PC-9 (cell line): ENCODE data around the gene TRIM24. TPM values are rescaled to one million over a fixed set of nuclear protein-coding genes. Genes with fewer than 3 reads are reported as not detected.
"Not testable (repeated sequence)": the region's sequence is repeated elsewhere in the genome, so short reads cannot be mapped to it uniquely, and the experiment has no call there.

Experiments used
- BruUV-seq: library from RNA; stranded (reverse); fragments of 400-500 nt; replicated peaks from 2 replicates; lab custom pipeline; 2021; lab: Mats Ljungman, UMichigan
- CTCF ChIA-PET: fragments of 300-600 bp; sonication (Branson Sonifier 250); formaldehyde crosslinking; loops from one replicate; lab custom pipeline; 2022; ENCODE audit warnings: antibody characterized with exemption; lab: Charles Lee
- POLR2A ChIA-PET: fragments of 300-600 bp; sonication (Branson Sonifier 250); formaldehyde crosslinking; loops from one replicate; lab custom pipeline; 2022; ENCODE audit warnings: antibody characterized with exemption; ENCODE audit not compliant: unreplicated experiment; lab: Charles Lee
- DNase-seq, 2 experiments: peaks; one replicate each; pipeline versions ENCODE4 v3.0.0 to v3.0.0-alpha.2; 2015 to 2022; ENCODE audit warnings: mixed read lengths in 1 of 2
- H2AFZ ChIP-seq: fragments of 200-600 bp; sonication (generic); 2 replicates; pipeline ENCODE4 v1.8.1; 2017; ENCODE audit warnings: antibody characterized with exemption
- H3F3A ChIP-seq: fragments of 200-600 bp; sonication (generic); 2 replicates; pipeline ENCODE4 v1.8.1; 2017; ENCODE audit warnings: antibody characterized with exemption, mild to moderate bottlenecking, low read depth; ENCODE audit not compliant: insufficient read depth
- H3K27ac ChIP-seq: fragments of 200-600 bp; sonication (generic); 2 replicates; pipeline ENCODE4 v1.6.1; 2016; ENCODE audit warnings: mixed run types
- H3K27me3 ChIP-seq: fragments of 200-600 bp; sonication (generic); 2 replicates; pipeline ENCODE4 v1.6.1; 2016; ENCODE audit warnings: low read depth, mixed run types; ENCODE audit not compliant: insufficient read depth
- H3K36me3 ChIP-seq: fragments of 200-600 bp; sonication (generic); 2 replicates; pipeline ENCODE4 v1.6.1; 2016; ENCODE audit warnings: low read depth, mixed run types
- H3K4me1 ChIP-seq: fragments of 200-600 bp; sonication (generic); replicated peaks from 2 replicates; pipeline ENCODE4 v1.6.1; 2016; ENCODE audit warnings: mixed run types; ENCODE audit not compliant: insufficient read depth
- H3K4me2 ChIP-seq: fragments of 200-600 bp; sonication (generic); 2 replicates; pipeline ENCODE4 v1.6.1; 2017; ENCODE audit warnings: mixed run types
- H3K4me3 ChIP-seq: fragments of 200-600 bp; sonication (generic); 2 replicates; pipeline ENCODE4 v1.6.1; 2016; ENCODE audit warnings: mixed run types
- H3K79me2 ChIP-seq: fragments of 200-600 bp; sonication (generic); 2 replicates; pipeline ENCODE4 v1.6.1; 2017; ENCODE audit warnings: low read depth, mixed run types
- H3K9me2 ChIP-seq: fragments of 200-600 bp; sonication (generic); 2 replicates; pipeline ENCODE4 v1.8.1; 2017; ENCODE audit warnings: mild to moderate bottlenecking; ENCODE audit not compliant: insufficient read depth
- H3K9me3 ChIP-seq: fragments of 200-600 bp; sonication (generic); 2 replicates; pipeline ENCODE4 v1.8.1; 2016; ENCODE audit warnings: low read depth; ENCODE audit not compliant: insufficient read depth
- H4K20me1 ChIP-seq: fragments of 200-600 bp; sonication (generic); 2 replicates; pipeline ENCODE4 v1.8.1; 2017; ENCODE audit not compliant: insufficient read depth
- EZH2 ChIP-seq: fragments of 200-600 bp; sonication (generic); IDR thresholded peaks from 2 replicates; pipeline ENCODE4 v1.8.0; 2017; ENCODE audit warnings: antibody characterized with exemption, low read depth
- intact Hi-C: fragments of 100-400 bp; cut with micrococcal nuclease; formaldehyde crosslinking; loops from one replicate; pipeline ENCODE4 v1.10.0; 2022; ENCODE audit not compliant: unreplicated experiment
- total RNA-seq: library from RNA; stranded (reverse); gene quantifications from 2 replicates; pipeline ENCODE4 v1.2.3, GENCODE V29; 2021
- TF ChIP-seq, protein P1 (sequence below): fragments of 200-600 bp; sonication (generic); conservative IDR thresholded peaks from 2 replicates; pipeline ENCODE4 v1.6.1; 2017; ENCODE audit warnings: mixed run types, antibody characterized with exemption, mild to moderate bottlenecking, moderate library complexity

The TRIM24 gene
- total RNA-seq, 1 experiment from 2014 or later = 20.5 TPM

DNA sequence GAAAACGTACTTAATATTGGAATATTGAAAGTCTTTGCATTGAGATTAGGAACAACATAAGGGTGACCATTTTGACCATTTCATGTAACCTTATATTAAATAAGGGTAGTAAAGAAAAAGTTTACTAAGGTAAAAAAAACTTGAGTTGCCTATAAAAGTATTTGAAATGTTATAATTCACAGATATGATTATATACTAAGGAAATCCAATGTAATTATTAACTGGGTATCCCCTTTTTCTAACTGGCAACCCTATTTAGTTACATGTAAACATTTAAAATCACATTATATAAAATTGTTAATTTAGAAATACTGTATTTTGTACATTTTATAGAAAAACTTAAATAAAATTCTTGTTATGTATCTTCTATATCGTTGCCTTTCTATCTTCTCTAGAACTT, 64.2 kb downstream of the TRIM24 start:
- Histone ChIP-seq H3F3A (no peaks in the 10 kb centered on the region), H3K27me3 (no peaks in the 10 kb centered on the region), H4K20me1 (no peaks in the 10 kb centered on the region), H2AFZ (no peak overlapping the region), H3K9me3 (peaks cover 28% of the 10 kb centered on the region), H3K9me2 (no peaks in the 10 kb centered on the region), H3K36me3 (peaks cover 42% of the 10 kb centered on the region), H3K79me2 (no peaks in the 10 kb centered on the region), H3K4me3 (no peak overlapping the region), H3K4me1 (no peaks in the 10 kb centered on the region), H3K27ac (no peak overlapping the region), H3K4me2 (no peak overlapping the region)
- no peak for TF ChIP-seq EZH2
- TF ChIP-seq, protein P1, sequence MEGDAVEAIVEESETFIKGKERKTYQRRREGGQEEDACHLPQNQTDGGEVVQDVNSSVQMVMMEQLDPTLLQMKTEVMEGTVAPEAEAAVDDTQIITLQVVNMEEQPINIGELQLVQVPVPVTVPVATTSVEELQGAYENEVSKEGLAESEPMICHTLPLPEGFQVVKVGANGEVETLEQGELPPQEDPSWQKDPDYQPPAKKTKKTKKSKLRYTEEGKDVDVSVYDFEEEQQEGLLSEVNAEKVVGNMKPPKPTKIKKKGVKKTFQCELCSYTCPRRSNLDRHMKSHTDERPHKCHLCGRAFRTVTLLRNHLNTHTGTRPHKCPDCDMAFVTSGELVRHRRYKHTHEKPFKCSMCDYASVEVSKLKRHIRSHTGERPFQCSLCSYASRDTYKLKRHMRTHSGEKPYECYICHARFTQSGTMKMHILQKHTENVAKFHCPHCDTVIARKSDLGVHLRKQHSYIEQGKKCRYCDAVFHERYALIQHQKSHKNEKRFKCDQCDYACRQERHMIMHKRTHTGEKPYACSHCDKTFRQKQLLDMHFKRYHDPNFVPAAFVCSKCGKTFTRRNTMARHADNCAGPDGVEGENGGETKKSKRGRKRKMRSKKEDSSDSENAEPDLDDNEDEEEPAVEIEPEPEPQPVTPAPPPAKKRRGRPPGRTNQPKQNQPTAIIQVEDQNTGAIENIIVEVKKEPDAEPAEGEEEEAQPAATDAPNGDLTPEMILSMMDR = no peak
- CTCF ChIA-PET = no interaction called here
- POLR2A ChIA-PET = no interaction called here
- DNase-seq = no peak
- BruUV-seq = no TSS peak
- intact Hi-C loops = no loop called here

- no TSS peak for BruUV-seq
- intact Hi-C loops = no loop called here
Observed at GRCh38 chr7:138525757-138526156, 65.7 kb downstream of the TRIM24 start.

DNA sequence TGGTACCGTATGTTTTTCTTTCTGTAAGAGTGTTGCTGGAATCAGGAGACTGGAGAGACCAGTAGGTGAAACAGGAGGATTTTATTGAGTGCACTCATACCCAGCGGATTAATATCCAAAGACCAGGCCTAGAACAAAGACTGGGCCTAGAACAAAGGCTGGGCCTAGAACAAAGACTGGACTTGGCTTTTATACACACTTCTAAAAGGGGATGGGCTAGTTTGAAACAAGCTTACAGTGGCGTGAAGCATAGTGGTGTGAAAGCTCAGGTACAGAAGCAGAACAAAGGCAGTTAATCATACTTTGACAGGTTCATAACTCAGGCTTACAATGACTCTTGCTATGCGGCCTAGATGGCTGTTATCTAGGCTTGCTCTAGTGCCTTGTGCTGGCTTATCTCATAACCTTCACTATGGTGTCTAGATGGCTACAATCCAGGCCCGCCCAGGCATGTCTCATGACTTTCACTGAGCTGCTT, 67.7 kb downstream of the TRIM24 start:
- Histone ChIP-seq H3K36me3 (peaks cover 48% of the 10 kb centered on the region), H3K27me3 (no peaks in the 10 kb centered on the region), H3K9me3 (peaks cover 28% of the 10 kb centered on the region), H3K27ac (no peak overlapping the region), H4K20me1 (no peaks in the 10 kb centered on the region), H2AFZ (no peak overlapping the region), H3K9me2 (no peaks in the 10 kb centered on the region), H3K4me2 (no peak overlapping the region), H3K4me3 (no peak overlapping the region), H3K79me2 (no peaks in the 10 kb centered on the region), H3F3A (no peaks in the 10 kb centered on the region), H3K4me1 (no peaks in the 10 kb centered on the region)
- no peak for DNase-seq
- intact Hi-C loops = no loop called here
- POLR2A ChIA-PET = no interaction called here
- TF ChIP-seq EZH2 = no peak
- TF ChIP-seq, protein P1 = no peak
- CTCF ChIA-PET = interaction anchor here (0.6 kb wide), 1 partner anchor 18 kb away, joined by 3 read pairs; no protein-coding TSS in a partner anchor
- no TSS peak for BruUV-seq

More at GRCh38 chr7:138525757-138526156, 65.7 kb downstream of the TRIM24 start:
- Histone ChIP-seq H3K9me2 (no peaks in the 10 kb centered on the region), H3K4me2 (no peak overlapping the region), H3F3A (no peaks in the 10 kb centered on the region), H3K79me2 (no peaks in the 10 kb centered on the region), H4K20me1 (no peaks in the 10 kb centered on the region), H3K4me1 (no peaks in the 10 kb centered on the region), H2AFZ (no peak overlapping the region), H3K36me3 (peaks cover 47% of the 10 kb centered on the region), H3K9me3 (peaks cover 28% of the 10 kb centered on the region), H3K27me3 (no peaks in the 10 kb centered on the region), H3K27ac (no peak overlapping the region), H3K4me3 (no peak overlapping the region)
- no peak for DNase-seq
- ChIA-PET POLR2A (no interaction called here), CTCF (no interaction called here)
- TF ChIP-seq EZH2 = no peak
- TF ChIP-seq, protein P1 = no peak

GRCh38 chr7:138536833-138537232, 76.8 kb downstream of the TRIM24 start:
- H3K79me2 ChIP-seq, BruUV-seq, intact Hi-C loops, H2AFZ ChIP-seq, H3K4me1 ChIP-seq, H3K27ac ChIP-seq, H4K20me1 ChIP-seq, H3K9me2 ChIP-seq, H3K4me3 ChIP-seq, DNase-seq, H3K4me2 ChIP-seq, H3K27me3 ChIP-seq, H3K9me3 ChIP-seq, H3F3A ChIP-seq, POLR2A ChIA-PET: not testable (repeated sequence)
- peaks cover 17% of the 10 kb centered on the region; the same call in 1 of the 2 replicates for H3K36me3 ChIP-seq
- CTCF ChIA-PET = interaction anchor here (0.6 kb wide), 1 partner anchor 33 kb away, joined by 9 read pairs; no protein-coding TSS in a partner anchor
